H1 (cell line): Measurements from ENCODE around the gene LCN9. TPM values are rescaled to one million over a fixed set of nuclear protein-coding genes. Genes with fewer than 3 reads are reported as not detected.

Experiments
- CTCF ChIA-PET: fragments of 300-600 bp; sonication (Branson Sonifier 250); formaldehyde crosslinking; loops from one replicate; lab custom pipeline; 2021; ENCODE audit not compliant: partially characterized antibody; lab: Charles Lee
- POLR2A ChIA-PET: fragments of 300-600 bp; sonication (Branson Sonifier 250); formaldehyde crosslinking; loops from one replicate; lab custom pipeline; 2021; ENCODE audit warnings: inconsistent platforms; ENCODE audit not compliant: partially characterized antibody; lab: Charles Lee
- DNase-seq, 2 experiments: peaks; one replicate each; pipeline versions ENCODE4 v3.0.0 to v3.0.0-alpha.2; 2010 to 2022; ENCODE audit warnings: low spot score in 2 of 2, low read depth in 1 of 2, mixed read lengths in 1 of 2
- FAIRE-seq: peaks from 2 replicates; lab custom pipeline; 2011; peaks lifted over from hg19 to GRCh38; lab: Jason Lieb, UNC
- H2AFZ ChIP-seq: 2 replicates; pipeline ENCODE4 v1.8.1; 2012; ENCODE audit warnings: low read length, inconsistent platforms
- H2AK5ac ChIP-seq: 2 replicates; pipeline ENCODE4 v1.6.1; 2013; ENCODE audit warnings: low read depth, low read length
- H2BK120ac ChIP-seq: replicated peaks from 2 replicates; pipeline ENCODE3; 2013; ENCODE audit warnings: low read depth, low read length, inconsistent platforms
- H2BK12ac ChIP-seq: 2 replicates; pipeline ENCODE4 v1.6.1; 2013; ENCODE audit warnings: low read depth, low read length
- H2BK15ac ChIP-seq: 2 replicates; pipeline ENCODE4 v1.6.1; 2013; ENCODE audit warnings: low read length
- H2BK20ac ChIP-seq: 2 replicates; pipeline ENCODE4 v1.6.1; 2013; ENCODE audit warnings: low read length
- H2BK5ac ChIP-seq: 2 replicates; pipeline ENCODE4 v1.6.1; 2013; ENCODE audit warnings: low read depth, low read length
- H3K14ac ChIP-seq: 2 replicates; pipeline ENCODE4 v1.6.1; 2013; ENCODE audit warnings: inconsistent platforms; ENCODE audit not compliant: insufficient read length
- H3K18ac ChIP-seq: 2 replicates; pipeline ENCODE4 v1.6.1; 2013; ENCODE audit warnings: low read length; ENCODE audit errors: extremely low read depth
- H3K23ac ChIP-seq: 2 replicates; pipeline ENCODE4 v1.6.1; 2013; ENCODE audit warnings: inconsistent platforms; ENCODE audit not compliant: insufficient read length
- H3K23me2 ChIP-seq: 2 replicates; pipeline ENCODE4 v1.6.1; 2013; ENCODE audit warnings: low read depth, low read length
- H3K27ac ChIP-seq: 2 replicates; pipeline ENCODE4 v1.6.1; 2011; ENCODE audit warnings: low read depth, low read length, inconsistent platforms
- H3K27me3 ChIP-seq, 4 experiments: replicated peaks in 1 of 4; 1 replicate in 1 of 4; 2 replicates in 3 of 4; pipeline versions ENCODE4 v1.6.1 to v1.8.1; 2011 to 2013; ENCODE audit warnings: low read length in 3 of 4, mild to moderate bottlenecking in 3 of 4, inconsistent platforms in 2 of 4, mixed read lengths in 2 of 4, moderate library complexity in 1 of 4; ENCODE audit not compliant: control insufficient read depth in 3 of 4, insufficient read depth in 3 of 4; ENCODE audit errors: extremely low read depth in 1 of 4
- H3K36me3 ChIP-seq, 4 experiments: 2 replicates each; pipeline versions ENCODE4 v1.6.1 to v1.8.1; 2011 to 2013; ENCODE audit warnings: mild to moderate bottlenecking in 4 of 4, low read length in 3 of 4, moderate library complexity in 2 of 4, control low read depth in 1 of 4, inconsistent platforms in 1 of 4; ENCODE audit not compliant: insufficient read depth in 4 of 4, control insufficient read depth in 2 of 4
- H3K4ac ChIP-seq: replicated peaks from 2 replicates; pipeline ENCODE3; 2013; ENCODE audit warnings: low read length, low read depth, mixed read lengths, inconsistent platforms; ENCODE audit not compliant: insufficient read length
- H3K4me1 ChIP-seq, 4 experiments: replicated peaks in 1 of 4; 1 replicate in 1 of 4; 2 replicates in 3 of 4; pipeline versions ENCODE4 v1.6.1 to v1.8.1; 2011 to 2013; ENCODE audit warnings: low read length in 3 of 4, inconsistent platforms in 2 of 4, mixed read lengths in 1 of 4; ENCODE audit not compliant: insufficient read depth in 4 of 4, control insufficient read depth in 3 of 4
- H3K4me2 ChIP-seq, 2 experiments: 2 replicates each; pipeline versions ENCODE4 v1.6.1 to v1.8.1; 2011 to 2013; ENCODE audit warnings: low read depth in 2 of 2, low read length in 2 of 2, control low read depth in 1 of 2, inconsistent platforms in 1 of 2, mild to moderate bottlenecking in 1 of 2; ENCODE audit not compliant: insufficient read depth in 1 of 2
- H3K4me3 ChIP-seq, 4 experiments: fragments of 200-600, 300-600 bp in 1 of 4; sonication (generic), shearing (Covaris generic), sonication (Bioruptor Twin) in 1 of 4; 2 replicates each; pipeline versions ENCODE4 v1.5.1 to v1.8.1; 2011 to 2016; ENCODE audit warnings: low read length in 4 of 4, low read depth in 3 of 4, control low read depth in 2 of 4, inconsistent platforms in 2 of 4, mild to moderate bottlenecking in 2 of 4, mixed read lengths in 1 of 4, moderate library complexity in 1 of 4; ENCODE audit not compliant: insufficient read depth in 2 of 4; ENCODE audit errors: extremely low read depth in 1 of 4
- H3K56ac ChIP-seq: replicated peaks from 2 replicates; pipeline ENCODE3; 2013; ENCODE audit warnings: low read depth, mild to moderate bottlenecking, mixed read lengths, low read length, inconsistent platforms; ENCODE audit not compliant: insufficient read length
- H3K79me1 ChIP-seq: 2 replicates; pipeline ENCODE4 v1.6.1; 2013; ENCODE audit warnings: low read depth, low read length, control low read depth
- H3K79me2 ChIP-seq, 2 experiments: 2 replicates each; pipeline versions ENCODE4 v1.6.1 to v1.8.1; 2012 to 2013; ENCODE audit warnings: low read length in 2 of 2, mild to moderate bottlenecking in 2 of 2, inconsistent platforms in 1 of 2; ENCODE audit not compliant: insufficient read depth in 2 of 2, control insufficient read depth in 1 of 2
- H3K9ac ChIP-seq, 4 experiments: replicated peaks in 1 of 4; 1 replicate in 1 of 4; 2 replicates in 3 of 4; pipeline versions ENCODE4 v1.6.1 to v1.8.1; 2011 to 2013; ENCODE audit warnings: low read depth in 3 of 4, low read length in 3 of 4, control low read depth in 2 of 4, mild to moderate bottlenecking in 2 of 4, moderate library complexity in 2 of 4, inconsistent platforms in 1 of 4; ENCODE audit errors: extremely low read depth in 1 of 4
- H3K9me3 ChIP-seq, 2 experiments: 2 replicates each; pipeline versions ENCODE4 v1.6.1 to v1.8.1; 2012 to 2013; ENCODE audit warnings: mild to moderate bottlenecking in 2 of 2, moderate library complexity in 2 of 2, control low read depth in 1 of 2, inconsistent platforms in 1 of 2, low read depth in 1 of 2, low read length in 1 of 2, mixed read lengths in 1 of 2; ENCODE audit not compliant: insufficient read depth in 2 of 2
- H4K20me1 ChIP-seq, 2 experiments: replicated peaks in 1 of 2; 2 replicates each; pipeline versions ENCODE3 to v1.8.1; 2011 to 2013; ENCODE audit warnings: inconsistent platforms in 2 of 2, low read length in 2 of 2, mild to moderate bottlenecking in 1 of 2; ENCODE audit not compliant: insufficient read depth in 2 of 2, control insufficient read depth in 1 of 2
- H4K5ac ChIP-seq: 2 replicates; pipeline ENCODE4 v1.6.1; 2013; ENCODE audit warnings: low read length, low read depth, mixed read lengths, inconsistent platforms; ENCODE audit not compliant: insufficient read length
- H4K8ac ChIP-seq: 2 replicates; pipeline ENCODE4 v1.8.0; 2013; ENCODE audit warnings: mild to moderate bottlenecking, moderate library complexity, low read length, inconsistent platforms; ENCODE audit not compliant: insufficient read depth; ENCODE audit errors: extremely low read depth
- H4K91ac ChIP-seq: replicated peaks from 2 replicates; pipeline ENCODE3; 2013; ENCODE audit warnings: low read length, mixed read lengths, inconsistent platforms; ENCODE audit not compliant: insufficient read length
- CBX8 ChIP-seq: fragments of 300-800, 300-1000 bp; sonication (generic); IDR thresholded peaks from 2 replicates; pipeline ENCODE4 v1.7.1; 2016; ENCODE audit warnings: low read depth, low read length, borderline replicate concordance
- EZH2 ChIP-seq: fragments of 200-600 bp; sonication (generic); IDR thresholded peaks from 2 replicates; pipeline ENCODE4 v1.7.1; 2012; ENCODE audit warnings: low read depth, mild to moderate bottlenecking, moderate library complexity, low read length, inconsistent platforms; ENCODE audit not compliant: severe bottlenecking
- FOSL1 ChIP-seq: IDR thresholded peaks from 2 replicates; pipeline ENCODE4 v1.6.1; 2011; ENCODE audit warnings: mild to moderate bottlenecking, low read depth, low read length, moderate library complexity; ENCODE audit not compliant: insufficient read depth
- HDAC6 ChIP-seq: IDR thresholded peaks from one replicate; pipeline ENCODE4 v1.7.1; 2012; ENCODE audit warnings: low read depth, mild to moderate bottlenecking, inconsistent platforms, low read length, moderate library complexity
- RXRA ChIP-seq: IDR thresholded peaks from 2 replicates; pipeline ENCODE4 v1.6.1; 2011; ENCODE audit warnings: low read depth, mild to moderate bottlenecking, low read length, moderate library complexity; ENCODE audit not compliant: insufficient read depth
- WGBS, 2 experiments: shearing (Covaris generic) in 1 of 2; methylation state at CpG; one replicate each; pipeline versions ENCODE4 v1.1.6 to v1.1.7; 2013 to 2015; ENCODE audit warnings: low lambda C conversion rate in 2 of 2, mixed read lengths in 2 of 2, inconsistent platforms in 1 of 2, low coverage in 1 of 2, missing lambda C conversion rate in 1 of 2; ENCODE audit not compliant: insufficient replicate concordance in 2 of 2, insufficient coverage in 1 of 2, insufficient read length in 1 of 2; ENCODE audit errors: extremely low coverage in 1 of 2, missing lambda C conversion rate in 1 of 2; 5-methylcytosine and 5-hydroxymethylcytosine counted together
- polyA plus RNA-seq, 7 experiments: library from polyadenylated mRNA; depleted of rRNA in 3 of 7; stranded (reverse) in 5 of 7; unstranded in 2 of 7; fragments of >200 nt in 5 of 7; fragments of 200-250 nt in 2 of 7; gene quantifications; 1 replicate in 5 of 7; 2 replicates in 1 of 7; 4 replicates in 1 of 7; pipeline versions ENCODE4 v1.2.1 to v1.2.3, GENCODE V29; 2011 to 2013; ENCODE audit warnings: missing spikeins in 2 of 7, mixed read lengths in 2 of 7
- total RNA-seq: library from RNA; stranded (reverse); fragmentation: NEBNext Ultra II Directional; extraction: Animal tissue kit (Norgen Biotek cat#: 25700); gene quantifications from 2 replicates; pipeline ENCODE4 v1.2.1, GENCODE V29; 2021

Gene LCN9
- total and polyA plus RNA-seq, 2 of the 8 experiments (the other 6 are each of a cell fraction or from before 2014, with no cell fraction given): 2.3 to 3.1 TPM

GRCh38 chr9:135701067-135701958, 38.2 kb downstream of the LCN9 start:
- no peak overlapping the region for H2AK5ac ChIP-seq
- peak overlapping the region; percentile 10 for H4K5ac ChIP-seq
- DNase-seq: no peak
- no peak overlapping the region for H2BK15ac ChIP-seq
- H3K4ac ChIP-seq: no peak overlapping the region
- H2AFZ ChIP-seq: no peak overlapping the region; the same call in 1 of the 2 replicates
- peaks cover 0 to 2% of the 10 kb centered on the region in 2 experiments for H4K20me1 ChIP-seq
- no peak overlapping the region; a peak in 1 of 7 replicates for H3K9ac ChIP-seq
- no peak overlapping the region for H3K56ac ChIP-seq
- H3K4me1 ChIP-seq: peaks cover 0 to 15% (median under 1%) of the 10 kb centered on the region in 4 experiments; a peak in 2 of 7 replicates
- H4K8ac ChIP-seq: peak overlapping the region; percentile 54
- no peak for FAIRE-seq
- 70% methylated on average over 16 of the region's 40 CpGs; no CpG with 5 or more reads in 1 of the 2 experiments for WGBS, 2 experiments
- POLR2A ChIA-PET: interaction anchor here (0.8 kb wide), 1 partner anchor 89 kb away, joined by 3 read pairs; no protein-coding TSS in a partner anchor
- H3K27me3 ChIP-seq: peaks cover 0 to 14% (median 4%) of the 10 kb centered on the region in 4 experiments; a peak in 4 of 7 replicates
- H2BK20ac ChIP-seq: no peak overlapping the region
- 0 out of 2 replicates have a peak overlapping the region, but pooled peaks have one; percentile 17 for H2BK12ac ChIP-seq
- H3K36me3 ChIP-seq: no peaks in the 10 kb centered on the region
- no peak overlapping the region for H2BK5ac ChIP-seq
- H3K79me2 ChIP-seq: no peaks in the 10 kb centered on the region
- H3K23ac ChIP-seq: no peak overlapping the region
- no peaks in the 10 kb centered on the region for H3K9me3 ChIP-seq
- H3K4me3 ChIP-seq: peak overlapping the region; percentile 30 to 62 (median 34); a peak in 5 of 8 replicates
- H3K23me2 ChIP-seq: peaks cover 3% of the 10 kb centered on the region; the same call in 1 of the 2 replicates
- CTCF ChIA-PET: interaction anchor here (0.8 to 2.3 kb wide), 5 partner anchors 8 to 91 kb away, joined by 3 to 12 read pairs (median 3); no protein-coding TSS in a partner anchor
- H2BK120ac ChIP-seq: no peak overlapping the region
- H3K79me1 ChIP-seq: no peaks in the 10 kb centered on the region
- H3K27ac ChIP-seq: no peak overlapping the region
- no peak overlapping the region for H3K14ac ChIP-seq
- H4K91ac ChIP-seq: no peak overlapping the region
- peak overlapping the region; percentile 40 to 69 for H3K4me2 ChIP-seq
- H3K18ac ChIP-seq: no peak overlapping the region; the same call in 1 of the 2 replicates
- no peak for TF ChIP-seq EZH2
- TF ChIP-seq FOSL1: no peak
- TF ChIP-seq CBX8: no peak
- TF ChIP-seq HDAC6: no peak
- TF ChIP-seq RXRA: no peak
